ENCODE results near the gene SULT1A1.

The SULT1A1 gene

DNA sequence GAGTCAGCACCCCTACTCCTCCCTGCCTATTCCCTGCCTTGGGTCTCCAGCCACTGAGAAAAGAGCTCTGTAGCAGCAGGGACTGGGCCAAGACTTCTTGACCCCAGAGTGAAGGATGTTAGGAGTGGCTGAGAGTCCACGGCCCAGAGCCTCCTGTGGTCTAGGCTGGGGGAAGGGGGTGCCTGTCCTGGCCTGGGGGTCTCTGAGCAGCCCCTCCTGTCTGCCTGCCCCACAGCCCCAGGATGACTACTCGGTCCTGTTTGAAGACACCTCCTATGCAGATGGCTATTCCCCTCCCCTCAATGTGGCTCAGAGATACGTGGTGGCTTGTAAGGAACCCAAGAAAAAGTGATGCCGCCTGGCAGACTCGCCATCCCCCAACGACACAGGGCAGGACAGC, 18.5 kb downstream of the SULT1A1 start:
- H2AFZ ChIP-seq (ENCODE audit: low read length), result no peak overlapping the region
- H3K36me3 ChIP-seq (ENCODE audit: insufficient read depth, low read length), result peaks cover 21% of the 10 kb centered on the region; the same call in 1 of the 2 replicates
- H3K4me2 ChIP-seq (ENCODE audit: low read length), result no peak overlapping the region
- H3K9me2 ChIP-seq (ENCODE audit: low read depth, low read length), result no peaks in the 10 kb centered on the region
- no peaks in the 10 kb centered on the region for H4K20me1 ChIP-seq (ENCODE audit: insufficient read depth, low read length)
- no peaks in the 10 kb centered on the region for H3K79me2 ChIP-seq (ENCODE audit: insufficient read depth, low read length)
- no peaks in the 10 kb centered on the region for H3K9me3 ChIP-seq (ENCODE audit: low read length)
- H3K4me3 ChIP-seq (ENCODE audit: low read depth, low read length, poor library complexity, severe bottlenecking), result no peak overlapping the region
- H3K27me3 ChIP-seq (ENCODE audit: insufficient read depth, low read length), result no peaks in the 10 kb centered on the region
- TF ChIP-seq, protein P1, sequence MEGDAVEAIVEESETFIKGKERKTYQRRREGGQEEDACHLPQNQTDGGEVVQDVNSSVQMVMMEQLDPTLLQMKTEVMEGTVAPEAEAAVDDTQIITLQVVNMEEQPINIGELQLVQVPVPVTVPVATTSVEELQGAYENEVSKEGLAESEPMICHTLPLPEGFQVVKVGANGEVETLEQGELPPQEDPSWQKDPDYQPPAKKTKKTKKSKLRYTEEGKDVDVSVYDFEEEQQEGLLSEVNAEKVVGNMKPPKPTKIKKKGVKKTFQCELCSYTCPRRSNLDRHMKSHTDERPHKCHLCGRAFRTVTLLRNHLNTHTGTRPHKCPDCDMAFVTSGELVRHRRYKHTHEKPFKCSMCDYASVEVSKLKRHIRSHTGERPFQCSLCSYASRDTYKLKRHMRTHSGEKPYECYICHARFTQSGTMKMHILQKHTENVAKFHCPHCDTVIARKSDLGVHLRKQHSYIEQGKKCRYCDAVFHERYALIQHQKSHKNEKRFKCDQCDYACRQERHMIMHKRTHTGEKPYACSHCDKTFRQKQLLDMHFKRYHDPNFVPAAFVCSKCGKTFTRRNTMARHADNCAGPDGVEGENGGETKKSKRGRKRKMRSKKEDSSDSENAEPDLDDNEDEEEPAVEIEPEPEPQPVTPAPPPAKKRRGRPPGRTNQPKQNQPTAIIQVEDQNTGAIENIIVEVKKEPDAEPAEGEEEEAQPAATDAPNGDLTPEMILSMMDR (IDR thresholded peaks at IDR 0.05; ENCODE audit: low read length), result no peak
- TF ChIP-seq EZH2 (IDR thresholded peaks at IDR 0.05; ENCODE audit: borderline replicate concordance, low read length), result no peak
- no peaks in the 10 kb centered on the region for H3F3A ChIP-seq (ENCODE audit: insufficient read depth, low read length)
- no peaks in the 10 kb centered on the region for H3K4me1 ChIP-seq (ENCODE audit: insufficient read depth, low read length, severe bottlenecking)
- H3K9ac ChIP-seq (ENCODE audit: low read length), result no peak overlapping the region
- no peak overlapping the region for H3K27ac ChIP-seq (ENCODE audit: low read depth, low read length, poor library complexity, severe bottlenecking)

DNA sequence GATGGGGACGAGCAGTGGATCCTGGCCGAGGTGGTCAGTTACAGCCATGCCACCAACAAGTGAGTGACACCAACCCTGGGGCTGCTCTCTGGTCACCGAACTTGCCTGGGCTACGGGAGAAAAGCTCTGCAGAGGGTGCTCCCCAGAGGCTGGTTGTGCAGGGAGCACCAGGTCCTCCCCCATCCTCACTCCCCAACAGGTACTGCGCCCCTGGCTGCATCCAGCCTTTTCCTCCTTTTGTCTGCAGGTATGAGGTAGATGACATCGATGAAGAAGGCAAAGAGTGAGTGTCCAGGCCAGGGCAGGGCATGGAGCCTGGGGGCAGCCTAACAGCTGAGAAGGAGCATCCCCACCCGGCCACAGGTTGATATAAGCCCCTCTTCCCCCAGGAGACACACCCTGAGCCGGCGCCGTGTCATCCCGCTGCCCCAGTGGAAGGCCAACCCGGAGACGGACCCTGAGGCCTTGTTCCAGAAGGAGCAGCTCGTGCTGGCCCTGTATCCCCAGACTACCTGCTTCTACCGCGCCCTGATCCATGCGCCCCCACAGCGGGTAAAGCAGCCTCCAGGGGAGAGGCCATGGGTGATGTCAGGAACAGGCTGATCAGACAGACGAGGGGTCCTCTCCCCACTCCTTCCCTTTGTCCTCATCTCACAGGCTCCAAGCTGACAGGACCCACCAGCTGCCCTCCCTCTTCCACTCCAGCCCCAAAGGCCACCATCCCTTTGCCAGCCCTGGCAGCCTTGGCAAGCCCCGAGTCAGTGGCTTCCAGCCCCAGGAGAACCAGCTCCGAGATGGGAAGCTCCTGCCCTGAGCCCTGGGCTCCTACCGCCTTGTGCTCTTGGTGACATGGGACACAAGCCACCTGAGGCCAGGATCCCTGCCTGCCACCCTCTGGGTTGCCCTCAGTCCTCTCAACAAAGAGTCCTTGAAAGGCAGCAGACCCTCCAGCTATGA, 19.2 kb downstream of the SULT1A1 start:
- H3K9me2 ChIP-seq (ENCODE audit: low read depth, low read length), result no peaks in the 10 kb centered on the region
- H3K27ac ChIP-seq (ENCODE audit: low read depth, low read length, poor library complexity, severe bottlenecking), result no peak overlapping the region
- peaks cover 21% of the 10 kb centered on the region; the same call in 1 of the 2 replicates for H3K36me3 ChIP-seq (ENCODE audit: insufficient read depth, low read length)
- no peak overlapping the region for H3K9ac ChIP-seq (ENCODE audit: low read length)
- no peaks in the 10 kb centered on the region for H3F3A ChIP-seq (ENCODE audit: insufficient read depth, low read length)
- no peak overlapping the region for H3K4me3 ChIP-seq (ENCODE audit: low read depth, low read length, poor library complexity, severe bottlenecking)
- no peak overlapping the region for H2AFZ ChIP-seq (ENCODE audit: low read length)
- H3K4me1 ChIP-seq (ENCODE audit: insufficient read depth, low read length, severe bottlenecking), result no peaks in the 10 kb centered on the region
- H3K9me3 ChIP-seq (ENCODE audit: low read length), result no peaks in the 10 kb centered on the region
- no peaks in the 10 kb centered on the region for H3K79me2 ChIP-seq (ENCODE audit: insufficient read depth, low read length)
- H4K20me1 ChIP-seq (ENCODE audit: insufficient read depth, low read length), result no peaks in the 10 kb centered on the region
- H3K4me2 ChIP-seq (ENCODE audit: low read length), result no peak overlapping the region
- no peaks in the 10 kb centered on the region for H3K27me3 ChIP-seq (ENCODE audit: insufficient read depth, low read length)
- TF ChIP-seq, protein P1 (IDR thresholded peaks at IDR 0.05; ENCODE audit: low read length), result no peak
- TF ChIP-seq EZH2 (IDR thresholded peaks at IDR 0.05; ENCODE audit: borderline replicate concordance, low read length), result no peak

DNA sequence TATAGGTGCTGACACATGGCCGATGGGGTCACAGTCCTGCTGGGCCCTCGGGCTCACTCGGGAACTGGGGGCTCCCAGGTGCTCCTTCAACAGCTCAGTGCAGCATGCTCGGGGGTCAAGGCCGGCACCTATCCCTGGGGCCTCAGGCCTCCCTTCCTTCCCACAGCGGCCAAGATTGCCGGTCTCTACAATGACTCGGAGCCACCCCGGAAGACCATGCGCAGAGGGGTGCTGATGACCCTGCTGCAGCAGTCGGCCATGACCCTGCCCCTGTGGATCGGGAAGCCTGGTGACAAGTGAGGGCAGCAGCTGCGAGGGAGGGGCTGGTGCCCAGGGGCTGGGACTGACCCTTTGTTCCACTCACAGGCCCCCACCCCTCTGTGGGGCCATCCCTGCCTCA, 19.9 kb downstream of the SULT1A1 start:
- no peaks in the 10 kb centered on the region for H3F3A ChIP-seq (ENCODE audit: insufficient read depth, low read length)
- H3K27ac ChIP-seq (ENCODE audit: low read depth, low read length, poor library complexity, severe bottlenecking), result no peak overlapping the region
- H3K9me2 ChIP-seq (ENCODE audit: low read depth, low read length), result no peaks in the 10 kb centered on the region
- peaks cover 21% of the 10 kb centered on the region; the same call in 1 of the 2 replicates for H3K36me3 ChIP-seq (ENCODE audit: insufficient read depth, low read length)
- H3K27me3 ChIP-seq (ENCODE audit: insufficient read depth, low read length), result no peaks in the 10 kb centered on the region
- H3K4me3 ChIP-seq (ENCODE audit: low read depth, low read length, poor library complexity, severe bottlenecking), result no peak overlapping the region
- TF ChIP-seq, protein P1 (IDR thresholded peaks at IDR 0.05; ENCODE audit: low read length), result no peak
- TF ChIP-seq EZH2 (IDR thresholded peaks at IDR 0.05; ENCODE audit: borderline replicate concordance, low read length), result no peak
- no peak overlapping the region for H3K9ac ChIP-seq (ENCODE audit: low read length)
- no peaks in the 10 kb centered on the region for H4K20me1 ChIP-seq (ENCODE audit: insufficient read depth, low read length)
- no peaks in the 10 kb centered on the region for H3K79me2 ChIP-seq (ENCODE audit: insufficient read depth, low read length)
- no peaks in the 10 kb centered on the region for H3K4me1 ChIP-seq (ENCODE audit: insufficient read depth, low read length, severe bottlenecking)
- H3K9me3 ChIP-seq (ENCODE audit: low read length), result no peaks in the 10 kb centered on the region
- H2AFZ ChIP-seq (ENCODE audit: low read length), result no peak overlapping the region
- no peak overlapping the region for H3K4me2 ChIP-seq (ENCODE audit: low read length)
